GM19328 (cell line): ENCODE results near the gene IL17B.
A peak's percentile ranks its signal among the peaks of the same experiment; 100 is the strongest.

Experiments
- ATAC-seq: cut with Tn5 transposase; IDR thresholded peaks from one replicate; pipeline ENCODE4 v1.9.1; 2021; ENCODE audit warnings: mild to moderate bottlenecking, moderate library complexity; ENCODE audit not compliant: unreplicated experiment

IL17B gene

GRCh38 chr5:149381261-149381985, 2.3 kb upstream of the IL17B start:
- ATAC-seq = no peak

GRCh38 chr5:149380466-149381121, 1.5 kb upstream of the IL17B start:
- ATAC-seq = no peak

GRCh38 chr5:149379818-149380374, 804 bp upstream of the IL17B start:
- no peak for ATAC-seq

- ATAC-seq = no peak
Observed at GRCh38 chr5:149378241-149378820, 761 bp downstream of the IL17B start.

- no peak for ATAC-seq
Observed at GRCh38 chr5:149376711-149377447, 2.2 kb downstream of the IL17B start.

- no peak for ATAC-seq
Observed at GRCh38 chr5:149376104-149376503, 3.0 kb downstream of the IL17B start.

GRCh38 chr5:149375434-149375833, 3.7 kb downstream of the IL17B start:
- ATAC-seq = no peak

- no peak for ATAC-seq
Observed at GRCh38 chr5:149374801-149375200, 4.3 kb downstream of the IL17B start.

- no peak for ATAC-seq
Observed at GRCh38 chr5:149374303-149374702, 4.8 kb downstream of the IL17B start.

- ATAC-seq = no peak
Observed at GRCh38 chr5:149372932-149373331, 6.2 kb downstream of the IL17B start.

- ATAC-seq = no peak
Observed at GRCh38 chr5:149372076-149372795, 6.9 kb downstream of the IL17B start.

- ATAC-seq = peak; percentile 78
Observed at GRCh38 chr5:149371296-149371962, 7.7 kb downstream of the IL17B start.

GRCh38 chr5:149370878-149371277, 8.2 kb downstream of the IL17B start:
- no peak for ATAC-seq

GRCh38 chr5:149367972-149368645, 11.0 kb downstream of the IL17B start:
- ATAC-seq = no peak

- ATAC-seq = no peak
Observed at GRCh38 chr5:149367249-149367971, 11.7 kb downstream of the IL17B start.

GRCh38 chr5:149366169-149366729, 12.8 kb downstream of the IL17B start:
- no peak for ATAC-seq

GRCh38 chr5:149365418-149365817, 13.7 kb downstream of the IL17B start:
- no peak for ATAC-seq

- no peak for ATAC-seq
Observed at GRCh38 chr5:149364719-149365118, 14.4 kb downstream of the IL17B start.
